ENCODE results near the gene TGM1.

TGM1 gene

DNA sequence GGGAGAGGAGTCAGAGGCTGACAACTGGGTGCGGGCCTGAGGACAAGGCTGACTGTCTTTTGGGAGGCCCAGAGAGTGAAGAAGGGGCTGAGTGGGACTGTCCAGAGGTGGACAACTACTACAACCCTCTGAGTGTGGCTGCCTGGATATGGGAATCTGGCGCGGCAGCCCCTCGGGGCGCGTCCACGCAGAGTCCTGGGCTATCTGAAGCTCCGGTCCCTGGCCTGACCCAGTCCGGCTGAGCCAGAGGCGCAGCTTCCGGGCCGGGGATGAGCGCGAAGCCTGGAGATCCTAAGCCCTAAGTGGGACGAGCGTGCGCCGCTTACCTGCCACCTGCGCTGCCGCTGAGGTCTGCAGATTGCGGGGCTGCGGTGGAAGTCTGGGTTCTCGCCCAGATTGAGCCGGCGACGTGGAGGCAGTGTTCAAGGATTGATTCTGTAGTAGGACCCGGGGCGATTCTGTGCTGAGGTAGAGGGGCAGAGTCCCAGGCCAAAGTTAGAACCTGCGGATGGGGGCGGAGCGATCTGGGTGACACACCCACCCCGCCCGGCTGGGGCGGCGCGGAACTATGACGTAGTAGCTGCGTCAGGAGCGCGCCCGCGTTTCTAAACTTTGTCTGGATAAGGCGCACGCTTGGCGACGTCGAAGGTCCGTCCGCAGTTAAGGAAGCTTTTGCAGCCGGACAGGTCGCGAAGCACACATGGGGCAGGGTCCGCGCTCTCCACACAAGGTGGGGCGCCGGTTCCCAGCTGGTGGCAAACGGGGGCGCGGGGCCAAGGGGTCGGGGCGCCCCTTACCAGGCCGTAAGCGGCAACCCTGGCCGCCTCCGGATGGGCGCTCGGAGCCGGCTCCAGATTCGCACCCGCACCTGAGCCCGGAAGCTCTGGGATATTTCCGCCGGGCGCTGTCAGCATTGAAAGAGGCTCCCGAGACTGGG, 36.5 kb upstream of the TGM1 start, which contains the start of the genes DHRS1 and NOP9 (continued):
- TF ChIP-seq ZBTB21 (tag by site-specific recombination; IDR thresholded peaks at IDR 0.05) (peak; percentile 95), ZXDB (tag by site-specific recombination; IDR thresholded peaks at IDR 0.05) (peak; percentile 76)

DNA sequence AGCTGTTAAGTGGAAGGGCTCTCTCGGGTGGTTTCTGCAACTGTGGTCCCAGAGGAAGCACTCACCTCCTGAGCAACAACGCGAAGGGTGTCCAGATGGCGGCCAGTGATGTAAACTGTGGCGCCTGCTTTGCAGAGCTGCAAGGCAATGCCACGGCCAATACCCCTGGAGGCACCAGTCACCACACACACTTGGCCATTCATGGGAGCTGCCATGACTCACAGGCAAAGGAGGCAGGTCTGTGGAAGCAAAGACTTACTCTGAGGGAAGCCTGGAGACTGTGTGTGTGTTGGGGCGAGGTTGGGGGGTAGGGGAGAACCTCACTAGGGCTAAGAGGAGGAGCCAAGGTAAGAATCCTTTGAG, 35.9 kb upstream of the TGM1 start:
- Histone ChIP-seq H3K36me3 (ENCODE audit: control insufficient read depth in 2 of 2, insufficient read depth in 1 of 2, low read length in 2 of 2) (peaks cover 19 to 51% of the 10 kb centered on the region in 2 experiments), H3K4me1 (ENCODE audit: control insufficient read depth, insufficient read depth, low read length) (peaks cover 12% of the 10 kb centered on the region), H3K27ac (ENCODE audit: extremely low read depth, low read depth, low read length) (peak overlapping the region; percentile 71; the same call in 1 of the 2 replicates), H3K9me3 (ENCODE audit: control insufficient read depth, insufficient read depth, low read depth, low read length) (no peaks in the 10 kb centered on the region), H3K4me3 (ENCODE audit: low read depth, low read length) (peak overlapping the region; percentile 85)
- ChIA-PET CTCF (interaction anchor here (0.7 to 5.7 kb wide), 12 partner anchors 10 to 139 kb away, joined by 3 to 133 read pairs (median 4); partner anchors contain the start of genes CIDEB, IRF9, LTB4R2 and TINF2), POLR2A (interaction anchor here (1.3 to 5.4 kb wide), 5 partner anchors 9 to 83 kb away, joined by 3 to 62 read pairs (median 10); partner anchors contain the start of genes CIDEB, MDP1, RABGGTA and TINF2)
- TF ChIP-seq, protein P1, sequence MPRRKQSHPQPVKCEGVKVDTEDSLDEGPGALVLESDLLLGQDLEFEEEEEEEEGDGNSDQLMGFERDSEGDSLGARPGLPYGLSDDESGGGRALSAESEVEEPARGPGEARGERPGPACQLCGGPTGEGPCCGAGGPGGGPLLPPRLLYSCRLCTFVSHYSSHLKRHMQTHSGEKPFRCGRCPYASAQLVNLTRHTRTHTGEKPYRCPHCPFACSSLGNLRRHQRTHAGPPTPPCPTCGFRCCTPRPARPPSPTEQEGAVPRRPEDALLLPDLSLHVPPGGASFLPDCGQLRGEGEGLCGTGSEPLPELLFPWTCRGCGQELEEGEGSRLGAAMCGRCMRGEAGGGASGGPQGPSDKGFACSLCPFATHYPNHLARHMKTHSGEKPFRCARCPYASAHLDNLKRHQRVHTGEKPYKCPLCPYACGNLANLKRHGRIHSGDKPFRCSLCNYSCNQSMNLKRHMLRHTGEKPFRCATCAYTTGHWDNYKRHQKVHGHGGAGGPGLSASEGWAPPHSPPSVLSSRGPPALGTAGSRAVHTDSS (tag by site-specific recombination; IDR thresholded peaks at IDR 0.05) = no peak
- TF ChIP-seq, protein P2, sequence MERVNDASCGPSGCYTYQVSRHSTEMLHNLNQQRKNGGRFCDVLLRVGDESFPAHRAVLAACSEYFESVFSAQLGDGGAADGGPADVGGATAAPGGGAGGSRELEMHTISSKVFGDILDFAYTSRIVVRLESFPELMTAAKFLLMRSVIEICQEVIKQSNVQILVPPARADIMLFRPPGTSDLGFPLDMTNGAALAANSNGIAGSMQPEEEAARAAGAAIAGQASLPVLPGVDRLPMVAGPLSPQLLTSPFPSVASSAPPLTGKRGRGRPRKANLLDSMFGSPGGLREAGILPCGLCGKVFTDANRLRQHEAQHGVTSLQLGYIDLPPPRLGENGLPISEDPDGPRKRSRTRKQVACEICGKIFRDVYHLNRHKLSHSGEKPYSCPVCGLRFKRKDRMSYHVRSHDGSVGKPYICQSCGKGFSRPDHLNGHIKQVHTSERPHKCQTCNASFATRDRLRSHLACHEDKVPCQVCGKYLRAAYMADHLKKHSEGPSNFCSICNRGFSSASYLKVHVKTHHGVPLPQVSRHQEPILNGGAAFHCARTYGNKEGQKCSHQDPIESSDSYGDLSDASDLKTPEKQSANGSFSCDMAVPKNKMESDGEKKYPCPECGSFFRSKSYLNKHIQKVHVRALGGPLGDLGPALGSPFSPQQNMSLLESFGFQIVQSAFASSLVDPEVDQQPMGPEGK (tag by site-specific recombination; IDR thresholded peaks at IDR 0.05) = no peak
- no peak for TF ChIP-seq ZFP69B (tag by site-specific recombination; IDR thresholded peaks at IDR 0.05)
- no peak for TF ChIP-seq ZNF214 (tag by site-specific recombination; IDR thresholded peaks at IDR 0.05; ENCODE audit: borderline replicate concordance)
- no peak for TF ChIP-seq ZNF423 (tag by site-specific recombination; IDR thresholded peaks at IDR 0.05)
- TF ChIP-seq, protein P3, sequence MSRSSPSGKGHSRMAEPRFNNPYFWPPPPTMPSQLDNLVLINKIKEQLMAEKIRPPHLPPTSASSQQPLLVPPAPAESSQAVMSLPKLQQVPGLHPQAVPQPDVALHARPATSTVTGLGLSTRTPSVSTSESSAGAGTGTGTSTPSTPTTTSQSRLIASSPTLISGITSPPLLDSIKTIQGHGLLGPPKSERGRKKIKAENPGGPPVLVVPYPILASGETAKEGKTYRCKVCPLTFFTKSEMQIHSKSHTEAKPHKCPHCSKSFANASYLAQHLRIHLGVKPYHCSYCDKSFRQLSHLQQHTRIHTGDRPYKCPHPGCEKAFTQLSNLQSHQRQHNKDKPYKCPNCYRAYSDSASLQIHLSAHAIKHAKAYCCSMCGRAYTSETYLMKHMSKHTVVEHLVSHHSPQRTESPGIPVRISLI (tag by site-specific recombination; IDR thresholded peaks at IDR 0.05) = no peak
- TF ChIP-seq ZNF658 (tag by site-specific recombination; IDR thresholded peaks at IDR 0.05) = no peak
- no peak for TF ChIP-seq ZNF501 (tag by site-specific recombination; IDR thresholded peaks at IDR 0.05)

DNA sequence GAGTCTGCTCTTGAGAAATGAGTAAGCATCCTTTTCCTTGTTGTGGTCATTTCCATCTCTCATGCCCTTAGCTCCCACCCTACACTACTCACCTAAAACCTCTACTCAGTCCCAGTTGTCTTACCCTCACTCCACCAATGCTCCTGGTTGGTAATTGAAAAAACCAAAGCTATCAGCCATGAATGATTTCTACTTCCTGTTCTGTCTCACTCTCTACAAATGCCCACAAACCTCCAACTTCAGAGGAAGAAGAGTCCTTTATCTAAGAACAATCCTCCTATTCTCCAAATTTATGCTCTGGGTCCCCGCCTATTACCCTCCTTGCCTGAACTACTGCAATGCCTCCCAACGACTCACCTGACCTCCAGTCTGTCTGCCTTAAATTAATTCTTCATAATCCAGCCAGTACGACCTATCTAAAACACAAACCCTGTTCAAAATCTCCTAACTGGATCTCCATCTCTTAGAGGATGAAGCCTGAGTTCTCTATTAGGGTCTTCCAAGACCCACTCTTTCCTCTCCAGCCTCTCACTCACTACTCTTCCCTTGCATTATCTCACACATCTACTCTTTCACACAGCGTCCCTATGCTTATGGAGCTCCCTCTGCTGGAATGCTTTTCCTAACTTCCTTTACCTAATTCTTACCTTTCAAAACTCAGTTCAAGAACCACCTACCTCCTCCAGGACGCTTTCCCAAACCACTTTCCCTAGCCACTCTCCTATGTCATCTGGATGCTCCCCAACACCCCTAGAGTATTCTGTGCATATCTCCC, 34.4 kb upstream of the TGM1 start:
- POLR2A ChIA-PET = interaction anchor here (0.6 to 5.4 kb wide), 5 partner anchors 11 to 83 kb away, joined by 3 to 62 read pairs (median 5); partner anchors contain the start of genes CIDEB, RABGGTA and TINF2
- no peak overlapping the region for H3K27ac ChIP-seq (ENCODE audit: extremely low read depth, low read depth, low read length)
- TF ChIP-seq ZNF521 (tag by site-specific recombination; IDR thresholded peaks at IDR 0.05) = no peak
- TF ChIP-seq, protein P4, sequence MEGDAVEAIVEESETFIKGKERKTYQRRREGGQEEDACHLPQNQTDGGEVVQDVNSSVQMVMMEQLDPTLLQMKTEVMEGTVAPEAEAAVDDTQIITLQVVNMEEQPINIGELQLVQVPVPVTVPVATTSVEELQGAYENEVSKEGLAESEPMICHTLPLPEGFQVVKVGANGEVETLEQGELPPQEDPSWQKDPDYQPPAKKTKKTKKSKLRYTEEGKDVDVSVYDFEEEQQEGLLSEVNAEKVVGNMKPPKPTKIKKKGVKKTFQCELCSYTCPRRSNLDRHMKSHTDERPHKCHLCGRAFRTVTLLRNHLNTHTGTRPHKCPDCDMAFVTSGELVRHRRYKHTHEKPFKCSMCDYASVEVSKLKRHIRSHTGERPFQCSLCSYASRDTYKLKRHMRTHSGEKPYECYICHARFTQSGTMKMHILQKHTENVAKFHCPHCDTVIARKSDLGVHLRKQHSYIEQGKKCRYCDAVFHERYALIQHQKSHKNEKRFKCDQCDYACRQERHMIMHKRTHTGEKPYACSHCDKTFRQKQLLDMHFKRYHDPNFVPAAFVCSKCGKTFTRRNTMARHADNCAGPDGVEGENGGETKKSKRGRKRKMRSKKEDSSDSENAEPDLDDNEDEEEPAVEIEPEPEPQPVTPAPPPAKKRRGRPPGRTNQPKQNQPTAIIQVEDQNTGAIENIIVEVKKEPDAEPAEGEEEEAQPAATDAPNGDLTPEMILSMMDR (tag by site-specific recombination; IDR thresholded peaks at IDR 0.05) = peak; percentile 77
- TF ChIP-seq, protein P5, sequence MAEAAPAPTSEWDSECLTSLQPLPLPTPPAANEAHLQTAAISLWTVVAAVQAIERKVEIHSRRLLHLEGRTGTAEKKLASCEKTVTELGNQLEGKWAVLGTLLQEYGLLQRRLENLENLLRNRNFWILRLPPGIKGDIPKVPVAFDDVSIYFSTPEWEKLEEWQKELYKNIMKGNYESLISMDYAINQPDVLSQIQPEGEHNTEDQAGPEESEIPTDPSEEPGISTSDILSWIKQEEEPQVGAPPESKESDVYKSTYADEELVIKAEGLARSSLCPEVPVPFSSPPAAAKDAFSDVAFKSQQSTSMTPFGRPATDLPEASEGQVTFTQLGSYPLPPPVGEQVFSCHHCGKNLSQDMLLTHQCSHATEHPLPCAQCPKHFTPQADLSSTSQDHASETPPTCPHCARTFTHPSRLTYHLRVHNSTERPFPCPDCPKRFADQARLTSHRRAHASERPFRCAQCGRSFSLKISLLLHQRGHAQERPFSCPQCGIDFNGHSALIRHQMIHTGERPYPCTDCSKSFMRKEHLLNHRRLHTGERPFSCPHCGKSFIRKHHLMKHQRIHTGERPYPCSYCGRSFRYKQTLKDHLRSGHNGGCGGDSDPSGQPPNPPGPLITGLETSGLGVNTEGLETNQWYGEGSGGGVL (tag by site-specific recombination; IDR thresholded peaks at IDR 0.05) = peak; percentile 10; the same call in 1 of the 2 replicates
- TF ChIP-seq ZNF311 (tag by site-specific recombination; IDR thresholded peaks at IDR 0.05; ENCODE audit: borderline replicate concordance) = no peak
- no peak for TF ChIP-seq YY2 (tag by site-specific recombination; IDR thresholded peaks at IDR 0.05)
- TF ChIP-seq ZNF626 (tag by site-specific recombination; IDR thresholded peaks at IDR 0.05) = no peak
- no peak for TF ChIP-seq ZNF530 (tag by site-specific recombination; IDR thresholded peaks at IDR 0.05; ENCODE audit: low read depth)

More for the DNA sequence above, 34.4 kb upstream of the TGM1 start:
- no peak overlapping the region for H3K4me3 ChIP-seq (ENCODE audit: low read depth, low read length)
- no peaks in the 10 kb centered on the region for H3K9me3 ChIP-seq (ENCODE audit: control insufficient read depth, insufficient read depth, low read depth, low read length)
- peaks cover 12% of the 10 kb centered on the region for H3K4me1 ChIP-seq (ENCODE audit: control insufficient read depth, insufficient read depth, low read length)
- CTCF ChIA-PET = interaction anchor here (0.5 to 5.7 kb wide), 41 partner anchors 8 to 831 kb away, joined by 3 to 133 read pairs (median 4); partner anchors contain the start of genes ADCY4, CHMP4A, CIDEB and IPO4
- peaks cover 20 to 44% of the 10 kb centered on the region in 2 experiments for H3K36me3 ChIP-seq (ENCODE audit: control insufficient read depth in 2 of 2, insufficient read depth in 1 of 2, low read length in 2 of 2)

Measured in HEK293 (cell line).